ENCODE data around the gene ARHGAP10. TPM values are rescaled to one million over a fixed set of nuclear protein-coding genes. Genes with fewer than 3 reads are reported as not detected.

ARHGAP10 gene
- total and polyA plus RNA-seq, 9 donors = 26.9 to 41.6 (median 33.0) TPM

- no peak for DNase-seq
- Histone ChIP-seq H3K9me3 (replicated peaks; ENCODE audit: control insufficient read depth, low read depth, low read length) (no peaks in the 10 kb centered on the region), H3K4me1 (ENCODE audit: control insufficient read depth, insufficient read depth, low read length) (peaks cover 6% of the 10 kb centered on the region), H3K27ac (ENCODE audit: low read length) (no peak overlapping the region), H3K4me3 (ENCODE audit: low read length) (no peak overlapping the region), H3K36me3 (ENCODE audit: control insufficient read depth, insufficient read depth, low read length) (peaks cover 3% of the 10 kb centered on the region), H3K27me3 (ENCODE audit: control insufficient read depth, insufficient read depth, low read length) (no peaks in the 10 kb centered on the region)
- WGBS (ENCODE audit: insufficient coverage) = 60% methylated on average over 1 of the region's 1 CpG
Observed at GRCh38 chr4:147741190-147741788, 9.4 kb downstream of the ARHGAP10 start.

GRCh38 chr4:147747787-147748454 lies 16.0 kb downstream of the ARHGAP10 start:
- no peak overlapping the region for H3K4me3 ChIP-seq (ENCODE audit: low read length)
- H3K9me3 ChIP-seq (replicated peaks; ENCODE audit: control insufficient read depth, low read depth, low read length) = no peaks in the 10 kb centered on the region
- no peak overlapping the region for H3K27ac ChIP-seq (ENCODE audit: low read length)
- H3K27me3 ChIP-seq (ENCODE audit: control insufficient read depth, insufficient read depth, low read length) = no peaks in the 10 kb centered on the region
- H3K4me1 ChIP-seq (ENCODE audit: control insufficient read depth, insufficient read depth, low read length) = no peaks in the 10 kb centered on the region
- WGBS (ENCODE audit: insufficient coverage) = 93% methylated on average over 3 of the region's 5 CpGs
- peaks cover 2% of the 10 kb centered on the region for H3K36me3 ChIP-seq (ENCODE audit: control insufficient read depth, insufficient read depth, low read length)
- DNase-seq = no peak

GRCh38 chr4:147749811-147750321 lies 18.0 kb downstream of the ARHGAP10 start:
- 89% methylated on average over 1 of the region's 3 CpGs for WGBS (ENCODE audit: insufficient coverage)
- DNase-seq = no peak
- Histone ChIP-seq H3K4me1 (ENCODE audit: control insufficient read depth, insufficient read depth, low read length) (peaks cover 2% of the 10 kb centered on the region), H3K4me3 (ENCODE audit: low read length) (no peak overlapping the region), H3K9me3 (replicated peaks; ENCODE audit: control insufficient read depth, low read depth, low read length) (no peaks in the 10 kb centered on the region), H3K27me3 (ENCODE audit: control insufficient read depth, insufficient read depth, low read length) (no peaks in the 10 kb centered on the region), H3K27ac (ENCODE audit: low read length) (no peak overlapping the region), H3K36me3 (ENCODE audit: control insufficient read depth, insufficient read depth, low read length) (peaks cover 2% of the 10 kb centered on the region)

GRCh38 chr4:147753047-147753446 lies 21.2 kb downstream of the ARHGAP10 start:
- no peaks in the 10 kb centered on the region for H3K9me3 ChIP-seq (replicated peaks; ENCODE audit: control insufficient read depth, low read depth, low read length)
- H3K4me1 ChIP-seq (ENCODE audit: control insufficient read depth, insufficient read depth, low read length) = peaks cover 2% of the 10 kb centered on the region
- no peak for DNase-seq
- peaks cover 5% of the 10 kb centered on the region for H3K36me3 ChIP-seq (ENCODE audit: control insufficient read depth, insufficient read depth, low read length)
- H3K4me3 ChIP-seq (ENCODE audit: low read length) = no peak overlapping the region
- no CpG with 5 or more reads among the region's 4 CpGs for WGBS (ENCODE audit: insufficient coverage)
- H3K27ac ChIP-seq (ENCODE audit: low read length) = no peak overlapping the region
- H3K27me3 ChIP-seq (ENCODE audit: control insufficient read depth, insufficient read depth, low read length) = no peaks in the 10 kb centered on the region

- Histone ChIP-seq H3K4me3 (ENCODE audit: low read length) (no peak overlapping the region), H3K9me3 (replicated peaks; ENCODE audit: control insufficient read depth, low read depth, low read length) (no peaks in the 10 kb centered on the region), H3K4me1 (ENCODE audit: control insufficient read depth, insufficient read depth, low read length) (peaks cover 2% of the 10 kb centered on the region), H3K27ac (ENCODE audit: low read length) (no peak overlapping the region), H3K27me3 (ENCODE audit: control insufficient read depth, insufficient read depth, low read length) (no peaks in the 10 kb centered on the region), H3K36me3 (ENCODE audit: control insufficient read depth, insufficient read depth, low read length) (peaks cover 4% of the 10 kb centered on the region)
- WGBS (ENCODE audit: insufficient coverage) = 67% methylated on average over 1 of the region's 3 CpGs
- no peak for DNase-seq
Observed at GRCh38 chr4:147754037-147754445, 22.2 kb downstream of the ARHGAP10 start.

- peak; percentile 62 for DNase-seq
Observed at GRCh38 chr4:147755561-147756295, 23.8 kb downstream of the ARHGAP10 start.

GRCh38 chr4:147756417-147756816 lies 24.5 kb downstream of the ARHGAP10 start:
- H3K36me3 ChIP-seq (ENCODE audit: control insufficient read depth, insufficient read depth, low read length) = peaks cover 4% of the 10 kb centered on the region
- peaks cover 2% of the 10 kb centered on the region for H3K4me1 ChIP-seq (ENCODE audit: control insufficient read depth, insufficient read depth, low read length)
- DNase-seq = no peak
- H3K9me3 ChIP-seq (replicated peaks; ENCODE audit: control insufficient read depth, low read depth, low read length) = no peaks in the 10 kb centered on the region
- H3K27ac ChIP-seq (ENCODE audit: low read length) = no peak overlapping the region
- no peaks in the 10 kb centered on the region for H3K27me3 ChIP-seq (ENCODE audit: control insufficient read depth, insufficient read depth, low read length)
- no peak overlapping the region for H3K4me3 ChIP-seq (ENCODE audit: low read length)
- WGBS (ENCODE audit: insufficient coverage) = no CpG with 5 or more reads among the region's 1 CpG

More at GRCh38 chr4:147755561-147756295, 23.8 kb downstream of the ARHGAP10 start:
- H3K4me1 ChIP-seq (ENCODE audit: control insufficient read depth, insufficient read depth, low read length) = peaks cover 2% of the 10 kb centered on the region
- WGBS (ENCODE audit: insufficient coverage) = 50% methylated on average over 1 of the region's 3 CpGs
- H3K27ac ChIP-seq (ENCODE audit: low read length) = no peak overlapping the region
- H3K4me3 ChIP-seq (ENCODE audit: low read length) = no peak overlapping the region
- no peaks in the 10 kb centered on the region for H3K27me3 ChIP-seq (ENCODE audit: control insufficient read depth, insufficient read depth, low read length)
- H3K36me3 ChIP-seq (ENCODE audit: control insufficient read depth, insufficient read depth, low read length) = peaks cover 4% of the 10 kb centered on the region
- no peaks in the 10 kb centered on the region for H3K9me3 ChIP-seq (replicated peaks; ENCODE audit: control insufficient read depth, low read depth, low read length)

- Histone ChIP-seq H3K4me1 (ENCODE audit: control insufficient read depth, insufficient read depth, low read length) (no peaks in the 10 kb centered on the region), H3K4me3 (ENCODE audit: low read length) (no peak overlapping the region), H3K9me3 (replicated peaks; ENCODE audit: control insufficient read depth, low read depth, low read length) (no peaks in the 10 kb centered on the region), H3K27ac (ENCODE audit: low read length) (no peak overlapping the region), H3K36me3 (ENCODE audit: control insufficient read depth, insufficient read depth, low read length) (peaks cover 4% of the 10 kb centered on the region), H3K27me3 (ENCODE audit: control insufficient read depth, insufficient read depth, low read length) (no peaks in the 10 kb centered on the region)
- no peak for DNase-seq
- 75% methylated on average over 3 of the region's 6 CpGs for WGBS (ENCODE audit: insufficient coverage)
Observed at GRCh38 chr4:147760176-147760575, 28.3 kb downstream of the ARHGAP10 start.

- 67% methylated on average over 1 of the region's 1 CpG for WGBS (ENCODE audit: insufficient coverage)
- Histone ChIP-seq H3K9me3 (replicated peaks; ENCODE audit: control insufficient read depth, low read depth, low read length) (no peaks in the 10 kb centered on the region), H3K27ac (ENCODE audit: low read length) (no peak overlapping the region), H3K27me3 (ENCODE audit: control insufficient read depth, insufficient read depth, low read length) (no peaks in the 10 kb centered on the region), H3K4me1 (ENCODE audit: control insufficient read depth, insufficient read depth, low read length) (no peaks in the 10 kb centered on the region), H3K4me3 (ENCODE audit: low read length) (no peak overlapping the region), H3K36me3 (ENCODE audit: control insufficient read depth, insufficient read depth, low read length) (peaks cover 4% of the 10 kb centered on the region)
- peak; percentile 38 for DNase-seq
Observed at GRCh38 chr4:147760695-147761094, 28.8 kb downstream of the ARHGAP10 start.

GRCh38 chr4:147761218-147761883 lies 29.5 kb downstream of the ARHGAP10 start:
- WGBS (ENCODE audit: insufficient coverage) = 93% methylated on average over 3 of the region's 7 CpGs
- Histone ChIP-seq H3K27me3 (ENCODE audit: control insufficient read depth, insufficient read depth, low read length) (no peaks in the 10 kb centered on the region), H3K9me3 (replicated peaks; ENCODE audit: control insufficient read depth, low read depth, low read length) (no peaks in the 10 kb centered on the region), H3K27ac (ENCODE audit: low read length) (no peak overlapping the region), H3K4me1 (ENCODE audit: control insufficient read depth, insufficient read depth, low read length) (no peaks in the 10 kb centered on the region), H3K36me3 (ENCODE audit: control insufficient read depth, insufficient read depth, low read length) (peaks cover 4% of the 10 kb centered on the region), H3K4me3 (ENCODE audit: low read length) (no peak overlapping the region)
- no peak for DNase-seq
